Spleen (tissue), 7 donors: ENCODE measurements around the gene MCUR1.

Source experiments
- CTCF ChIP-seq, 11 experiments: fragments of 200-600 bp in 7 of 11; fragments of 450-650 bp in 4 of 11; sonication (generic) in 4 of 11; IDR thresholded peaks in 8 of 11; conservative IDR thresholded peaks in 3 of 11; 1 replicate in 7 of 11; 2 replicates in 4 of 11; pipeline versions ENCODE4 v1.4.0 to v1.8.0; 2016 to 2021; ENCODE audit warnings: antibody characterized with exemption in 11 of 11, inconsistent platforms in 4 of 11, mild to moderate bottlenecking in 1 of 11
- POLR2A ChIP-seq, 3 donors: fragments of 450-650 bp; IDR thresholded peaks; one replicate each; pipeline ENCODE4 v1.5.1; 2017; ENCODE audit warnings: antibody characterized with exemption in 3 of 3, mild to moderate bottlenecking in 1 of 3
- POLR2AphosphoS5 ChIP-seq, 3 donors: sonication (generic); formaldehyde crosslinking; IDR thresholded peaks; one replicate each; pipeline ENCODE4 v1.5.1; 2017; ENCODE audit warnings: antibody characterized with exemption in 3 of 3
- donor health status: DM: no; HTN: no; CAD: no; lungs with moderate emphysema.
- donor health status: DM: no; HTN: no; CAD: no.
- donor health status: DM: no; HTN: no; CAD: no.

- TF ChIP-seq CTCF (IDR thresholded peaks at IDR 0.05 in 8 of 11, conservative IDR thresholded peaks at IDR 0.05 in 3 of 11) (no peak), POLR2AphosphoS5 (IDR thresholded peaks at IDR 0.05) (no peak), POLR2A (IDR thresholded peaks at IDR 0.05) (no peak)
These were observed 6.7 kb downstream of the MCUR1 start for GRCh38 chr6:13807696-13808095.
